Renal pelvis (tissue), 4 donors: ENCODE measurements around the gene BCL10. TPM values are rescaled to one million over a fixed set of nuclear protein-coding genes. Genes with fewer than 3 reads are reported as not detected.

ENCODE experiments used
- DNase-seq: peaks from one replicate; pipeline ENCODE4 v3.0.0-alpha.2; 2013
- polyA plus RNA-seq, 3 donors: library from polyadenylated mRNA; unstranded; fragments of 120-200 nt; gene quantifications; one replicate each; pipeline ENCODE4 v1.2.1, GENCODE V29; 2013; ENCODE audit not compliant: insufficient read length in 3 of 3

BCL10 gene
- polyA plus RNA-seq, 3 donors, result 19.7 to 25.4 (median 21.8) TPM

DNA sequence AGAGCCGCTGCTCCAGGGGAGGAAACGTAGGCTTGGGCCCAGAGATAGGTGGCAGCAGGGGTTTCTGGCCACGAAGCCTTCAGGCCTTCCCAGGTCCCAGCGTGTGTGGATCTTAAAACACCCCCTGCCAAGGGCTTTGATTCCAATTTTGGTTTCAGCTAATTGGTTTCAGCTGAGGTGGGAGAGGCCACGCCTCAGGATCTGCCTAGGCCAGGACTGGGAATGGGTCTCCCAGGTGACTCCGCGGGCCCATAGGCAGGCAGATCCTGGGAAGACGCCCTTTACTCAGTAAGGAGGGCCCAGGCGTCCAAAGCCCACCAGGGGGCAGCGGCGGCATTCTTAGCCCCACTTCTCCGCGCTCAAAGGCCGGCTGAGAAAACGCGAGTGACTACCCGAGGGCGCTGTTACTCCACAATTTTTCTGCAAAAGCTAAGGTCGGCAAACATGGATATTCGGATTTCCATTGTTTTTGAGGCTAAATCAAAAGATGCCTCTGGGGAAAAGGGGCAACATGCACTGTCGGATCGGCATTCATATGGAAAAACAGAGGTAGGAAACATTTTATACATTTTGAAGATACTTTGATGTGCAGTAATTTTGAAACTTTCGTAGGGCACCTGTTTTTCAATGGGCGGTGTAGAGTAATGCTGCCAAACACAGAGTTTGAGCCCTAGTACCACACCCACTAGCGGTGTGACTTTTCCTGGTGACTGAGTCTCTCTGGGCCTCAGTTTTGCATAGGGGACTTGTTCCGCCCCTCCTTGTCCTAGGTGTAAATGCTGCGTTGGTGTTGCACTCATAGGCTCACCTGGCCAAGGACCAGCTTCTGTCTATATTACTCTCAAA lies 31.8 kb upstream of the BCL10 start:
- DNase-seq, result peak; percentile 85

- no peak for DNase-seq
Measured at GRCh38 chr1:85306236-85306635, 29.8 kb upstream of the BCL10 start.

GRCh38 chr1:85303440-85304162 lies 27.2 kb upstream of the BCL10 start:
- no peak for DNase-seq

GRCh38 chr1:85300140-85300539 lies 23.7 kb upstream of the BCL10 start:
- DNase-seq, result no peak

GRCh38 chr1:85297855-85298629 lies 21.6 kb upstream of the BCL10 start:
- peak; percentile 83 for DNase-seq

GRCh38 chr1:85297538-85297854 lies 21.1 kb upstream of the BCL10 start:
- DNase-seq, result no peak

- no peak for DNase-seq
Measured at GRCh38 chr1:85296980-85297379, 20.5 kb upstream of the BCL10 start.

GRCh38 chr1:85295654-85296053 lies 19.2 kb upstream of the BCL10 start:
- no peak for DNase-seq

DNA sequence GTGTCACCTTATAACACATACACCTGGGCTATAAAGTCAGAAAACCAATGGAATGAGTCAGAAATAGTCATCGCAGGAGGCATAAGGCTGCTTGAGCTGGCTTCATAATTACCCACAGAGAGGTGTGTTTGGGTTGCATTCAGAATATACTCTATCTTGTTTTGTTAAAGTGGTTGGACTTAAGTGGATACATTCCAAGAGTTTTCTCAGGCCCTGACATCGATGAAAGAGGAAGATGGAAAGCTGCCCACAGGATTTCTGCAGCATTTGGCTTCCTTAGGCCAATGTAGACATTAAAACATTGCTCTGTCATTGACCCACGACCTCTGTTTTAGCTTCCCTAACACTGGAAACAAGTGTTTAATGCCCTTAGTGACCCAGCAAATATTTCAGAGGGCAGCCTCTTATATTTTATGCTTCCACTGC lies 18.6 kb upstream of the BCL10 start:
- DNase-seq, result no peak

GRCh38 chr1:85290826-85291225 lies 14.4 kb upstream of the BCL10 start:
- no peak for DNase-seq

- no peak for DNase-seq
Measured at GRCh38 chr1:85289848-85290335, 13.5 kb upstream of the BCL10 start.

GRCh38 chr1:85289207-85289847 lies 12.9 kb upstream of the BCL10 start:
- DNase-seq, result no peak

DNA sequence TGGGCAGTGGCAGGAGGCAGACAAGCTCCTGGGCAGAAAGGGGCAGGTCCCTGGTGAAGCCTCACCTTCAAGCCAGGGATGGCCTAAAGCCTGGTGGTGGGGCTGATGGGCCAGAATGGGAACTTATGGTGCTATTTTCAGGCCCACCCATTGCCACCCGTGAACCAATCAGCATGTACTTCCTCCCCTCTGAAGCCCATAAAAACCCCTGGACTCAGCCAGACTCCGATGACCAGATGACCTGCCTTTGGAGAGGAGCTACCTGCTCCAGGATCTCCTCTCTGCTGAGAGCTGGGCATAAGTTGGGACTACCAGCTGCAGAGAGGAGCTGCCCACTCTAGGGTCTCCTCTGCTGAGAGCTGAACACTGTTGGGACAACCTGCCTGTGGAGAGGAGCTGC lies 7.8 kb upstream of the BCL10 start:
- DNase-seq, result no peak

GRCh38 chr1:85283475-85284199 lies 7.2 kb upstream of the BCL10 start:
- DNase-seq, result no peak

GRCh38 chr1:85282424-85282823 lies 6.0 kb upstream of the BCL10 start:
- DNase-seq, result no peak

DNA sequence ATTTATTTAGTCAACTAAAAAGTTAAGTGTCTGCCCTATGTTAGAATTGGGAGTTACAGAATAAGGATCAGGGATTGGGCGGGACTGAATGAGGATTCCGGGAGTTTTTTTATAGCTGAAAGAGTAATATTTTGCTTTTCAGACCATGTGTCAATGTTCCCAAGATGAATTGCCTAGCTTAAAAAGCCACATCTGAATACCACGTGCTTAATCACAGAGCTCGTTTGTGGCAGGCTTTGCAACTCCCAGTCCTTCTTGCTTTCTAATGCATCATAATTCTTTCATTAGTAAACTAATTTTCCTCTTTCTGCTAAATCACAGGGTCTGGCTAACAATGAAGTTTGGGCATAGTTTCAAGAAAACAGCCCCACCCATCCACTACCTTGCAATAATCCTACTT lies 4.2 kb upstream of the BCL10 start:
- DNase-seq, result no peak

- no peak for DNase-seq
Measured at GRCh38 chr1:85279458-85280080, 3.1 kb upstream of the BCL10 start.

- no peak for DNase-seq
Measured at GRCh38 chr1:85278853-85279314, 2.5 kb upstream of the BCL10 start.

GRCh38 chr1:85277802-85278201 lies 1.4 kb upstream of the BCL10 start:
- DNase-seq, result no peak

DNA sequence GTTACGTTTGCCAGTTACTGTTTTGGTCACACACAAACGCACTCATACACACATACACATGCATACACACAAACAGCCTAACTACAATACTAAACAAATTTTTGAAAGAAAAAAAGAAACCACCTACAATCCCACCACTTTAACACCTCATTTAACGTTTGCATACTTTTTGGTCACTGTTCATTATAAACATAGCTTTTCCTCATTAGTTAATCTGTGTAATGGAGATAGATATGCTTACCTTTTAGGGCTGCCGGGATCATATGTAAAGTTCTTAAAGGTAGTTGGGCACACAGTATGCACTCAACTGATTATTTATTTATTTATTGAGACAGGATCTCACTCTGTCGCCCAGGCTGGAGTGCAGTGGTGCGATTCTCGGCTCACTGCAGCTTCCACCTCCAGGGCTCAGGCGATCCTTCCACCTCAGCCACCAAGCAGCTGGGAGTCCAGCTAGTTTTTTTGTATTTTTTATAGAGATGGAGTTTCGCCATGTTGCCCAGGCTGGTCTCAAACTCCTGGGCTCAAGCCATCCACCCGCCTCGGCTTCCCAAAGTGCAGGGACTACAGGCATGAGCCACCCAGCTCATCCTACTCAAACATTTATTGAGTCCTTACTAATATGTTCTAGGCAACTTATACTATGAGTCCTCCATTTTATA lies 677 bp upstream of the BCL10 start:
- DNase-seq, result no peak
